K562 (cell line): ENCODE results near the gene BCL11A. TPM values are rescaled to one million over a fixed set of nuclear protein-coding genes. Genes with fewer than 3 reads are reported as not detected.

Source experiments
- BCOR ChIP-seq: fragments of 450-650 bp; IDR thresholded peaks from 2 replicates; pipeline ENCODE4 v1.6.1; 2016
- CREB3 ChIP-seq: fragments of 450-650 bp; conservative IDR thresholded peaks from 2 replicates; pipeline ENCODE4 v1.6.1; 2016; ENCODE audit warnings: missing genetic modification characterization, low read depth, mild to moderate bottlenecking, missing compliant biosample characterization, moderate library complexity
- FOXM1 ChIP-seq, 2 experiments: fragments of 450-650 bp in 1 of 2; sonication (generic) in 1 of 2; formaldehyde crosslinking in 1 of 2; IDR thresholded peaks; 2 replicates each; pipeline versions ENCODE4 v1.6.1 to v1.9.0; 2017 to 2022; ENCODE audit warnings: low read depth in 2 of 2, mild to moderate bottlenecking in 2 of 2, missing genetic modification reagents in 1 of 2, moderate library complexity in 1 of 2
- HNRNPLL ChIP-seq: fragments of 200-400 bp; formaldehyde crosslinking; IDR thresholded peaks from 2 replicates; pipeline ENCODE4 v1.6.1; 2017; ENCODE audit warnings: low read length, low read depth, mild to moderate bottlenecking; ENCODE audit not compliant: poor library complexity, severe bottlenecking
- ILF3 ChIP-seq: fragments of 450-650 bp; IDR thresholded peaks from 2 replicates; pipeline ENCODE4 v1.6.1; 2018; ENCODE audit warnings: antibody characterized with exemption, mild to moderate bottlenecking, moderate library complexity, borderline replicate concordance
- MGA ChIP-seq: fragments of 450-650 bp; IDR thresholded peaks from 2 replicates; pipeline ENCODE4 v1.6.1; 2016; ENCODE audit warnings: mild to moderate bottlenecking, moderate library complexity
- NR3C1 ChIP-seq: sonication (generic); formaldehyde crosslinking; IDR thresholded peaks from 2 replicates; pipeline ENCODE4 v1.8.1; 2022; ENCODE audit warnings: missing genetic modification reagents
- SMAD2 ChIP-seq: fragments of 150-350 bp; IDR thresholded peaks from 2 replicates; pipeline ENCODE4 v1.6.1; 2014; ENCODE audit warnings: low read depth, mild to moderate bottlenecking, low read length
- SMAD3 ChIP-seq: fragments of 450-650 bp; formaldehyde crosslinking; conservative IDR thresholded peaks from 2 replicates; pipeline ENCODE4 v1.4.0; 2020; ENCODE audit warnings: mild to moderate bottlenecking
- SNAPC5 ChIP-seq: fragments of 250-450 bp; sonication (Bioruptor Pico); IDR thresholded peaks from 2 replicates; pipeline ENCODE4 v1.8.0; 2021; ENCODE audit warnings: moderate library complexity, mild to moderate bottlenecking, inconsistent platforms
- TCF3 ChIP-seq: sonication (generic); formaldehyde crosslinking; IDR thresholded peaks from 2 replicates; pipeline ENCODE4 v1.4.0; 2020; ENCODE audit warnings: mild to moderate bottlenecking, missing genetic modification reagents
- ZNF280A ChIP-seq: fragments of 450-650 bp; IDR thresholded peaks from 2 replicates; pipeline ENCODE4 v1.6.1; 2018; ENCODE audit warnings: mild to moderate bottlenecking, low read depth; ENCODE audit not compliant: partially characterized antibody
- ZNF76 ChIP-seq: fragments of 250-450 bp; sonication (Bioruptor Pico); IDR thresholded peaks from 2 replicates; pipeline ENCODE4 v1.4.0; 2020; ENCODE audit warnings: mild to moderate bottlenecking, moderate library complexity, borderline replicate concordance
- polyA plus RNA-seq, 8 experiments: library from polyadenylated mRNA; depleted of rRNA in 4 of 8; stranded (reverse) in 5 of 8; unstranded in 3 of 8; fragments of >200 nt; fragmentation: Nextera tagmentation in 2 of 8; fragmentation: Illumina TruSeq in 1 of 8; extraction: Ambion mirVana in 2 of 8; extraction: Trizol in 1 of 8; gene quantifications; 2 replicates each; pipeline versions ENCODE4 v1.2.1 to v1.2.3, GENCODE V29; 2011 to 2014; ENCODE audit warnings: inconsistent platforms in 1 of 8, missing spikeins in 1 of 8
- total RNA-seq, 7 experiments: library from RNA; depleted of rRNA in 6 of 7; stranded (reverse); fragments of >200 nt in 6 of 7; fragmentation: Illumina TruSeq in 2 of 7; extraction: Trizol in 2 of 7; gene quantifications; 2 replicates each; pipeline versions ENCODE4 v1.2.1 to v1.2.3, GENCODE V29; 2011 to 2021; ENCODE audit warnings: low replicate concordance in 1 of 7

BCL11A gene
- total and polyA plus RNA-seq, 9 of the 15 experiments (the other 6 are each of a cell fraction or from before 2014, with no cell fraction given): 0.13 TPM; not detected in 8

DNA sequence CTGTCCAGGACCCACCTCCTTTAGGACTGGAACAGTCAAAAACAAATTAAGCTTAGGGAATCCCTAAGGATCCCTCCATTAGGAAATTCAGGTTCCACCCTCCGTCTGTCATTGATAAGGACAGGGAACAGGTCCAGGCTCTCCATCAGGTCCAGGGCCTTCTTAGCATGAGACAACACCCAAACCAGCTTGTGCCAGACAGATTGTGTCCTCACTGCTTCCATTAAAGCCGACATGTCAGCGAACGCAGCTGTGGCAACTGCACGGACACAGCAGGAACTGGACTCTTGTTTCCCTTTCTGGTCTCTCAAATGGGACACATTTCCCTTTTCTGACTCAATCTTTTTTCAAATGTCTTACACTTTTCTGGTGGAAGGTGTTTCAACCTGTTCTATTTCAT is 81.4 kb downstream of the BCL11A start (continued):
- no peak for TF ChIP-seq SNAPC5 (CRISPR knock-in tag)
- no peak for TF ChIP-seq HNRNPLL
- TF ChIP-seq BCOR: no peak
- TF ChIP-seq ZNF76 (CRISPR knock-in tag): no peak
- TF ChIP-seq ILF3: no peak
- no peak for TF ChIP-seq SMAD2
- no peak for TF ChIP-seq NR3C1 (CRISPR knock-in tag)
- TF ChIP-seq ZNF280A: no peak
- no peak for TF ChIP-seq MGA
- no peak for TF ChIP-seq TCF3 (CRISPR knock-in tag)
- TF ChIP-seq CREB3: no peak
- no peak for TF ChIP-seq SMAD3 (CRISPR knock-in tag)
- TF ChIP-seq FOXM1 (IDR thresholded peaks at IDR 0.05; ENCODE audit: low read depth): no peak
- TF ChIP-seq FOXM1 (CRISPR knock-in tag; IDR thresholded peaks at IDR 0.05; ENCODE audit: low read depth): no peak
